ENCODE results near the gene OR5AU1.

DNA sequence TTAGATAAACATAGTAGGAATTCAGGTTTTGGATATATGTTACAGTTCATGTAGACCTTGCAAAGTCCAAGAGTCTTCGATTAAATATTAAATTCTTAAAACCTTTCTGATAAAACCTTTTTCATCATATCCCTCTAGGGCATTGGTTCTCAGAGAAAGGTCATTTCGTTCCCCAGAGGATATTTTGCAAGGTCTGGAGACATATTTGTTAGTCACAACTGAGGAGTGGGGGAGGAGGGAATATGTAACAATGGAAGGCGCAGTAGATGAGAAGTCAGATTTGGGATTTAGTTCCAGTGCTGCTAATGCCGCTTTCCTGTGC is 49.7 kb downstream of the OR5AU1 start:
- TF ChIP-seq CTCF (IDR thresholded peaks at IDR 0.05) (no peak), POLR2A (IDR thresholded peaks at IDR 0.05) (no peak), POLR2AphosphoS5 (IDR thresholded peaks at IDR 0.05) (no peak)
